Activated naive CD8-positive, alpha-beta T cell treated with anti-CD3 and anti-CD28 coated beads, Interleukin-2, amount 50 U/mL, for 16 hours (primary cell): ENCODE results near the gene UBXN7.
"Not testable (repeated sequence)": the region's sequence is repeated elsewhere in the genome, so short reads cannot be mapped to it uniquely, and the experiment has no call there.

Source experiments
- DNase-seq: peaks from one replicate; pipeline ENCODE4 v3.0.0-alpha.2; 2020; ENCODE audit warnings: low read depth, low spot score

Gene UBXN7

DNA sequence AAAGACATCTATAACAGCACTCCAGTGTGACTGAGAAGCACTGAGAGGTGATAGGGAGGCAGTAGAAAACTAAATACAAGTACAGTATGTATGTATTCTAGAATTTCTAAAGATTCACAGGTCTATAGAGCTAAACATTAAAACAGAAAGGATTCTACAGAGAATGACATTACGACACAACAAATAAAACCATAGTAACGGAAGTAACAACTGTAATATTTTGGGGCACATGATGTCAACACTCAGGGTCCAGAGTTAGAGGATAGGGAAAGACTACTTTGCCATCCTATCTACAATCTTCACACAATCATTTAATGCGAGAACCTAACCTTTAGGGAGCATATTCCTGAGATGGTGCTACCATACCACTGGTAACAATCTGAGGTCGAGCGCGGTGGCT is 13.6 kb downstream of the UBXN7 start:
- no peak for DNase-seq

DNA sequence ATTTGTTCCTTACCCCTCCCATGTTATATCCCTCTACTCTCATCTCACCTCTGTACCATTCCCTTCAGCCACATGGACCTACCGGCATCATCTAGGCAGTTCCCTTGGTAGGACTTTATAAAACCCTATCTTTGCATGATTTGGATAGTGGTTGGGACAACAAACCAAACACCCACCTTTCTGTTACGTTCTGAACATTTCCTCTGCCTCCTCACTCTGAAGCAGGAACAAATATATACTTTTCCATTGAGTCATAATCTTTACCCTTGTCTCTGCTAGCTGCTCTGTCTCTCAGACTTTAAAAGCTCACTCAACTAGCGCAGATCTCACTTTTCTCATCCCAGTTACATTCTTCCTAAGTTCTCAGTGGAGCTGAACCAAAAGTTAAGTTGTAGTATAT is 17.8 kb downstream of the UBXN7 start:
- DNase-seq, result no peak

DNA sequence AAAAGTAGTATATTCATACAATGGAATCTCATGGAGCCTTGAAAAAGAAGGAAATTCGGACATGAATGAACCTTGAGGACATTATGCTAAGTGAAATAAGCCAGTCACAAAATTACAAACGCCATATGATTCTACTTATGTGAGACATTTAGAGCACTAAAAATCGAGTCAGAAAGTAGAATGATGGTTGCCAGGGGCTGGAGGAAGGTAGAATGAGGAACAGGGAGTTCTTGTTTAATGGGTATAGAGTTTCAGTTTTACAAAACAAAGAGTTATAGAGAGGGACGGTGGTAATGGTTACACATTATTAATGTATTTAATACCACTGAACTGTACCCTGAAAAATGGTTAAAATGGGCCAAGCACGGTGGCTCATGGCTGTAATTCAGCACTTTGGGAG is 19.5 kb downstream of the UBXN7 start:
- DNase-seq, result no peak

DNA sequence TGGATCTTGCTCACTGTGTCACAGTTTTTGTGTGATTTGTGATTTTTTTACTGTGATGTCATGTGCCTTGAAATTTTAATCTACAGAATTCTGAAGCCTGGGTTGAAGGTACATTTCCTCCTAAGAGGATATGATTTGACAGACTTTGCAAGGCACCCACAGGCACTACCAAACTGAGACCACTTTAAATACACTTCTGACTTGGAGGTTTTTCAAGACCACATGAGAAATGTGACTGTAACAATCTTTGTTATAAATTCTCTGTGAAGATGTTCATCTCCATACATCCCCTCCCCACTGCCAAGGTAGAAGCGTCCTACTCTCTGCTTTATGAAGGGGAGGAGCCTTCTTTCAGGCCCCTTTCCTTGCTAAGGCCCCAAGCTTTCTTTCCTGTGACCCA is 22.8 kb downstream of the UBXN7 start:
- no peak for DNase-seq

- DNase-seq, result no peak
These were observed 23.5 kb downstream of the UBXN7 start for GRCh38 chr3:196408565-196409300.

GRCh38 chr3:196406811-196407470 is 25.3 kb downstream of the UBXN7 start:
- no peak for DNase-seq

DNA sequence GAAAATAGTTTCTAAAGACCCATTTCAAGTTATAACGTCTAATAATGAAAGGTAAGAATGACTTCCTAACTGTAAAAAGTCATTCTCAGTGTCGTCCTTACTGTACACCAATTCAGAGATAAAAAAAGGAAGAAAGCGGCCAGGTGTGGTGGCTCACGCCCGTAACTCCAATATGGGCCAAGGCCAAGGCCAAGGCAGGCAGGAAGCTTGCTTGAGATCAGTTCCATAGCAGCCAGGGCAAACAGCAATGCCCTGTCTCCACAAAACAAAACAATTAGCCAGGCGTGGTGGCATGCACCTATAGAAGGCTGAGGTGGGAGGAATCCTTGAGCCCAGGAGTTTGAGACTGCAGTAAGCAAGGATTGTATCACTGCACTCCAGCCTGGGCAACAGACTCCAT is 31.9 kb downstream of the UBXN7 start:
- no peak for DNase-seq

DNA sequence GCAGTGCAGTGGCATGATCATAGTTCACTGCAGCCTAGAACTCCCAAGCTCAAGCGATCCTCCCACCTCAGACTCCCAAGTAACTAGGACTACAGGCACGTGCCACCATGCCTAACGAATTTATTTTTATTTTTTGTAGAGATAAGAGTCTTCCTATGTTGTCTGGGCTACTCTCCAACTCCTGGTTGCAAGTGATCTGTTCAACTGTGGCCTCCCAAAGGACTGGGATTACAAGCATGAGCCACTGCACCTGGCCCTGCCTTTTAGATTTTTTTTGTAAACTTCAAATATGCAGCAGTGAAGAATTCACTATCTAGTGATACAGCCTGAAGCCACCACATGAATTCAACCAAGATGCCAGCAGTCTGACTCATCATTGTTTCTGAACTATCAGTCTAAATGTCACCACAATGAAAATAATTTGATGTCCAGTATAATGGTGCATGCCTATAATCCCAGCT is 32.7 kb downstream of the UBXN7 start:
- DNase-seq, result no peak

- no peak for DNase-seq
These were observed 33.4 kb downstream of the UBXN7 start for GRCh38 chr3:196398782-196399181.

DNA sequence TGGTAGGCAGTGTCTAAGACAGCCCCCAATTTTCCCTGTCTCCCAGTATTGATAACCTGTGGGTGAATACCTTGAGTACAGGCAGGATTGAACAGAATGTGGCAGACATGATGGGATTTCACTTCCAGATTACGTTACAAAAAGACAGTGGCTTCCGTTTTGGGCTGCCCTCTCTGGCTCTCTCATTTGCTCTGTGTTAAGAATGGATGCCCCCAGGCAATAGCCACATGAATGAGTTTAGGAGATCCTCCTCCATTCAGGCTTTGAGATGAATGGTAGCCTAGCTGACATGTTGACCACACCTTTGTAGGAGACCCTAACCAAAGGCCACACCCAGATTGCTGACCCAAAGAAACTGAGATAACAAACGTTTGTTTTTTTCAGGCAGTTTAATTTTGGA is 34.3 kb downstream of the UBXN7 start:
- DNase-seq, result no peak

GRCh38 chr3:196390116-196390515 is 42.1 kb downstream of the UBXN7 start:
- DNase-seq, result no peak

DNA sequence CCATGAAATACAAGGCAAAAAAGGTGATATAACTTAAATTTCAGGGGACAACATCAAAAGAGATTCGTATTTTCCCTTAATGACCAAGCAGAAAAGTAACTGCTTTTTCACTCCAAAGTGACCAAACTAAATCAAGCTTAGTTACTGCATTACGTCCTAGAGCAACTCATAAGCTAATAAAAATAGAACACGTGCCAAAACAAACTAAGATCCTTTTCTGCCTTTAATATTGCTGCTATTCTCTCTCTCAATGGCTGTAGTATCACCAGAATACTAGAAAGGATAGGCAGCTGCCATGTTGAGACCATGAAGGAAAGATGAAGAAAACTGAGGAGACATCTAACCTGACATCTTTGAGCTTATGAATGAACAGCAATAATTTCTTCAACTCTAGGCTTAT is 43.3 kb downstream of the UBXN7 start:
- DNase-seq, result no peak

DNA sequence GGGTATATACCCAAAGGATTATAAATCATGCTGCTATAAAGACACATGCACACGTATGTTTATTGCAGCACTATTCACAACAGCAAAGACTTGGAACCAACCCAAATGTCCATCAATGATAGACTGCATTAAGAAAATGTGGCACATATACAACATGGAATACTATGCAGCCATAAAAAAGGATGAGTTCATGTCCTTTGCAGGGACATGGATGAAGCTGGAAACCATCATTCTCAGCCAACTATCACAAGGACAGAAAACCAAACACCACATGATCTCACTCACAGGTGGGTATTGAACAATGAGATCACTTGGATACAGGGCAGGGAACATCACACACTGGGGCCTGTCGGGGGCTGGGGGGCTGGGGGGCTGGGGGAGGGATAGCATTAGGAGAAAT is 44.3 kb downstream of the UBXN7 start:
- DNase-seq, result not testable (repeated sequence)

DNA sequence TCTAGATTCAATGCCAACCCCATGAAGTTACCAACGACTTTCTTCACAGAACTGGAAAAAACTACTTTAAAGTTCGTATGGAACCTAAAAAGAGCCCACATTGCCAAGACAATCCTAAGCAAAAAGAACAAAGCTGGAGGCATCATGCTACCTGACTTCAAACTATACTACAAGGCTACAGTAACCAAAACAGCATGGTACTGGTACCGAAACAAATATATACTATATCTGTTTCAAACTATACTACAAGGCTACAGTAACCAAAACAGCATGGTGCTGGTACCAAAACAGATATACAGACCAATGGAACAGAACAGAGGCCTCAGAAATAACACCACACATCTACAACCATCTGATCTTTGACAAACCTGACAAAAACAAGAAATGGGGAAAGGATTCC is 45.4 kb downstream of the UBXN7 start:
- not testable (repeated sequence) for DNase-seq

DNA sequence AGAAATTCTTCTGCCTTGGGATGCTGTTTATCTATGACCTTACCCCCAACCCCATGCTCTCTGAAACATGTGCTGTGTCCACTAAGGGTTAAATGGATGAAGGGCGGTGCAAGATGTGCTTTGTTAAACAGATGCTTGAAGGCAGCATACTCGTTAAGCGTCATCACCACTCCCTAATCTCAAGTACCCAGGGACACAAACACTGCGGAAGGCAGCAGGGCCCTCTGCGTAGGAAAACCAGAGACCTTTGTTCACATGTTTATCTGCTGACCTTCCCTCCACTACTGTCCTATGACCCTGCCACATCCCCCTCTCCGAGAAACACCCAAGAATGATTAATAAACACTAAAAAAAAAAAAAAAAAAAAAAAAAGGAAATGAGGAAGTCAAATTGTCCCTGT is 46.2 kb downstream of the UBXN7 start:
- not testable (repeated sequence) for DNase-seq

- not testable (repeated sequence) for DNase-seq
These were observed 46.8 kb downstream of the UBXN7 start for GRCh38 chr3:196385446-196385845.

GRCh38 chr3:196378146-196378841 is 53.9 kb downstream of the UBXN7 start:
- no peak for DNase-seq

GRCh38 chr3:196377321-196377720 is 54.9 kb downstream of the UBXN7 start:
- no peak for DNase-seq

DNA sequence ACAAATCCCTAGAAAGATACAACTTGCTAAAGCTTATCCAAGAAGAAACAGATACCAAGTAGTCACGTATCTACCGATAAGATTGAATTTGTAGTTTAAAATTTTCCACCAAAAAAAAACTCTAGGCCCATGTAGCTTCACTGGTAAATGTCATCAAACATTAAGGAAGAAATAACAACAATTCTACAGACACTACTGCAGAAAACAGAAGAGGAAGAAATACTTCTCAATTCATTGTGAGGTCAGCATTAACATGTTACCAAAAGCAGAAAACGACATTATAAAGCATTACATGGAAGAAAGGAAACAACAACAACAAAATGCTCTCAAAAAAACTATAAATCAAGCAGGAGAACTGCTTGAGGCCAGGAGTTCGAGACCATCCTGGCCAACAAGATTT is 66.5 kb downstream of the UBXN7 start:
- DNase-seq, result no peak

DNA sequence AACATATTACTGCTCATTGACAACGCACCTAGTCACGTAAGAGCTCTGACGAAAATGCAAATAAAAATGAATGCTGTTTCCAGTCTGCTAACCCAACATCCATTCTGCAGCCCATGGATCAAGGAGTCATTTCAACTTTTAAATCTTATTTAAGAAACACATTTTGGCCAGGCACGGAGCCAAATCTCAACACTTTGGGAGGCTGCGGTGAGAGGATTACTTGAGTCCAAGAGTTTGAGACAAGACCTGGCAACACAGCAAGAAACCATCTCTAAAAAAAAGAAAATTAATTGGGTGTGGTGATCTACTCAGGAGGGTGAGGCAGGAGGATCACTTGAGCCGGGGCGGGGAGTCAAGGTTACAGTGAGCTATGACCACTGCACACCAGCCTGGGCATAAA is 71.6 kb downstream of the UBXN7 start:
- DNase-seq, result no peak

- not testable (repeated sequence) for DNase-seq
These were observed 73.7 kb downstream of the UBXN7 start for GRCh38 chr3:196358540-196358939.

DNA sequence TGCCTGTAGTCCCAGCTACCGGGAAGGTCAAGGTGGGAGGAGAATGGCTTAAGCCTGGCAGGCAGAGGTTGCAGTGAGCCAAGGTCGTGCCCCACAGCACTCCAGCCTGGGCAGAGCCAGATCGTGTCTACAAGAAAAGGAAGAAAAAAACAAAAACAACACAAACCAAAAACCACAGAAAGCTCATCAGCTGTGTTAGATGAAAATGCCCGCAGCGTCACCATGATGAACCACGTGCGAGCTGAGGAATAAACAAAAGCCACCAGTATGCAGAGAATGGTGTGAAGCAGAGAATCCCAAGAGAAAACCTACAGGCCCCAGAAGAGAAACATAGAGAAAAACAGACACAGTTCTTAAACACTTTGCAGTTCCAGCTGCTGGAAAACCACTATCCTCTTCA is 74.3 kb downstream of the UBXN7 start:
- DNase-seq, result no peak

- no peak for DNase-seq
These were observed 75.7 kb downstream of the UBXN7 start for GRCh38 chr3:196356556-196356955.
